Fibroblast of villous mesenchyme (primary cell): ENCODE data around the gene TTC28. TPM values are rescaled to one million over a fixed set of nuclear protein-coding genes. Genes with fewer than 3 reads are reported as not detected.

Experiments used
- DNase-seq: peaks from one replicate; pipeline ENCODE4 v3.0.0-alpha.2; 2010; ENCODE audit warnings: low read depth
- H3K4me3 ChIP-seq: 2 replicates; pipeline ENCODE4 v1.5.1; 2011; ENCODE audit warnings: low read depth, mild to moderate bottlenecking, low read length
- total RNA-seq: library from RNA; depleted of rRNA; stranded (reverse); fragments of >200 nt; gene quantifications from 2 replicates; pipeline ENCODE4 v1.2.3, GENCODE V29; 2012
- TF ChIP-seq, protein P1 (sequence below): IDR thresholded peaks from 2 replicates; pipeline ENCODE4 v1.5.1; 2012; ENCODE audit warnings: low read depth, mild to moderate bottlenecking, low read length; ENCODE audit not compliant: insufficient read depth

TTC28 gene
- total RNA-seq, 1 donor = 23.3 TPM

DNA sequence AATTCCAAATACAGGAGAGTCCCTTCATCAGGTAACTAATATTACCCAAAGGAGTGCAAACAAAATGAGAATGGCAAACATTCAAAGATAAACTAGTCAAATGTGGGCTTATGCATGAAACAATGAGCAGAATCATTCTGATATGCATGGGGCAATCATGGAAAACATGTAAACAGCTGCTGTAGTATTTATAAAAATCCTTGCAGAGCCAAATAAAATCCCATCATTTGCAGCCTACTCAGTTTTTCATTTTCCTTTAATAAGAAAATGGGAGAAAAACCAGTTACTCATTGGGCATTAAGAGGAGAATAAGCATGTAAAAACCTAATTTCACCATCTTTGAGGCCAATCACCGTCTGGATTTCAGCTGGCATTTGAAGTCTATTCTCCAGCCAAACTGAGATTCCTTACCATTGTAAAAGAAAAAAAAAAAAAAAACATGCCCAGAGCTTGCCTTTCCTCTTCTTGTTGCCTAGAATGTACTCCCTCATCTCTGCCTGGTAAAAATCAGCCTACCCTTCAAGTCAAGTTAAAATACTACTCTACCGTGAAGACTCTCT, 249.1 kb downstream of the TTC28 start:
- TF ChIP-seq, protein P1, sequence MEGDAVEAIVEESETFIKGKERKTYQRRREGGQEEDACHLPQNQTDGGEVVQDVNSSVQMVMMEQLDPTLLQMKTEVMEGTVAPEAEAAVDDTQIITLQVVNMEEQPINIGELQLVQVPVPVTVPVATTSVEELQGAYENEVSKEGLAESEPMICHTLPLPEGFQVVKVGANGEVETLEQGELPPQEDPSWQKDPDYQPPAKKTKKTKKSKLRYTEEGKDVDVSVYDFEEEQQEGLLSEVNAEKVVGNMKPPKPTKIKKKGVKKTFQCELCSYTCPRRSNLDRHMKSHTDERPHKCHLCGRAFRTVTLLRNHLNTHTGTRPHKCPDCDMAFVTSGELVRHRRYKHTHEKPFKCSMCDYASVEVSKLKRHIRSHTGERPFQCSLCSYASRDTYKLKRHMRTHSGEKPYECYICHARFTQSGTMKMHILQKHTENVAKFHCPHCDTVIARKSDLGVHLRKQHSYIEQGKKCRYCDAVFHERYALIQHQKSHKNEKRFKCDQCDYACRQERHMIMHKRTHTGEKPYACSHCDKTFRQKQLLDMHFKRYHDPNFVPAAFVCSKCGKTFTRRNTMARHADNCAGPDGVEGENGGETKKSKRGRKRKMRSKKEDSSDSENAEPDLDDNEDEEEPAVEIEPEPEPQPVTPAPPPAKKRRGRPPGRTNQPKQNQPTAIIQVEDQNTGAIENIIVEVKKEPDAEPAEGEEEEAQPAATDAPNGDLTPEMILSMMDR = no peak
- H3K4me3 ChIP-seq = no peak overlapping the region
- no peak for DNase-seq

DNA sequence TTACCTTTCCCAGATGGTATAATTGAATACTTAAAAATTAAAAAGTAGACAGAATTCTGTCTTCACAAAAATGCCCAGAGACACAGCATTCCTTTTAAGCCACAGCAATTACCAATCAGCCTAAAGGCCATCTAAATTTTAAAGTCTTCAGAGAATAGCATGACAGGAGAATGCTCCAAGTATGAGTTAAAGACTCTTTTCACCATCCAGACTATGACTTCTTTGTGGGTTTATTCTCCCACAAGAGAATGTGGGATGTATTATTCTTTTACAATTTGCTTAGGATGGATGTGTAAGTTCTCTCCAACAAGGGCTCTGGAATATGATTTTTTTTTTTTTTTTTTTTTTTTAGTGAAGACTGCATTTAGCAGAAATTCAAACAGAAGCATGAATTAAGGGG, 249.9 kb downstream of the TTC28 start:
- TF ChIP-seq, protein P1 = no peak
- H3K4me3 ChIP-seq = no peak overlapping the region
- DNase-seq = no peak

DNA sequence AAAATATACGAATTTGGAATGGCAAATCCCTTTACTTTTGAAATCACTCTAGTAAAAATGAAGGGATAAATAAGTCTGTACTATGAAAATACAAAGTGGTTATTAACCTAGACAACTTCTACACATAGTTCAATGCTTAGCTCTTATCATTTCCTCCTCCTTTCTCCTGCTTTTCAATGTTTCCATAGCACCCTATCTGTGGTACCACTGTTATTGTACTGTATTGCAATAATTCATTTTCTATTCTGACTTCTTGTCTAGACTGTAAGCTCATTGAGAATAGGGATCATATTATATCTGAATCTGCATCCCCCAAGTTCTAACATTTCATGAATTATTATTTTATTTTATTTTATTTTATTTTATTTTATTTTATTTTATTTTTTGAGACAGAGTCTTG, 251.4 kb downstream of the TTC28 start:
- DNase-seq = no peak
- TF ChIP-seq, protein P1 = no peak
- no peak overlapping the region for H3K4me3 ChIP-seq

DNA sequence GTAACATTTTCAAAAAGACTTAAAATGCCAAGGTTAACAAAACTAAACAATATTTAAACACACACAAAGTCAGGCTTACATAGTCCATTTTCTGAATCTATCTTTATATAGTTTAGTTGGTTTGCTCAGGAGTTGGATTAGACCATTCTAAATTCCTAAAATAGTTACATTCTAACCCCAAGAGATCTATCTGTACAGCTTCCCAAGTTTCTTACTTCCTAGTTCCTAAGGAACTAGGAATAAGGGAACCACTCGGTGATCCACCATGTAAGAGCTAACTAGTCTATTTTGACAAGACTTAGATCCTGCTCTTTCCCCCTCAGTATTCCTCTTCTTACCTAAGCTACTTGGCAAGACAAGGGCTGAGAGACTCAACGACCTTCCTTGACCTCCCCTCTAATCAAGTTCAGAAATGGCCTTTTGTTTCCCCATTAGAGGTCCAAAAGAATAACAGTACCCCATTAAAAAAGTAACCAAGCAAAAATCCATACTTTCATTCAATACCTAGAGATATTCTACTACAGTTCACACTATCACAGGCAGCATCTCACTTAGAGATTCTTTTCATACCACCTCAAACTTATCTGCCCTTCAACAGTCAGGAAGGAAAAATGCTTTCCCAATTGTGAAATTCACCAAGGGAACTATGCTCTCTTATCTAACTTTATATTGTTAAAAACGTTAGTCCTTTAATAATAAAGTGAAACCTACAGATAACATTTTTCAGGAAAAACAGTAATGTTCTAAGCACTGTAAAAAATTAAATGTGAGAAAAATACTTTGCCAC, 253.1 kb downstream of the TTC28 start:
- no peak overlapping the region for H3K4me3 ChIP-seq
- DNase-seq = peak; percentile 40
- TF ChIP-seq, protein P1 = no peak

DNA sequence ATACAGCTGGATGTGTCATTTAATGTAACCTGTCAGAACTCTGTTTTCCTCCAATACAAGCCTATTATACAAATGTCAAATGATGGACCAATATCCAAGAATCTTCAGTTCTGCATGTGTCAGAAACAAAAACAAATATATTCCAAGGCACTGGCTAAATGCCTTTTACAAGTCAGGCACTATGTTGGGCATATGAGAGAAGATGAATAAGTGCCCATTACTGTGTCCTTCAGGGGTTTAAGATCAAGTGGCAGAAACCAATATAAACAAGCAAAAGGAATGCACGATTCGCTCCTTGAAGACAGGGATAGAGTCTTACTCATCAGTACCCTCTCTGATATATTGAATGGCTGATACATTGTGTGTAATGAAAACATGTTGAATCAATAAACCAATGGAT, 254.4 kb downstream of the TTC28 start:
- DNase-seq = no peak
- no peak overlapping the region for H3K4me3 ChIP-seq
- TF ChIP-seq, protein P1 = no peak

DNA sequence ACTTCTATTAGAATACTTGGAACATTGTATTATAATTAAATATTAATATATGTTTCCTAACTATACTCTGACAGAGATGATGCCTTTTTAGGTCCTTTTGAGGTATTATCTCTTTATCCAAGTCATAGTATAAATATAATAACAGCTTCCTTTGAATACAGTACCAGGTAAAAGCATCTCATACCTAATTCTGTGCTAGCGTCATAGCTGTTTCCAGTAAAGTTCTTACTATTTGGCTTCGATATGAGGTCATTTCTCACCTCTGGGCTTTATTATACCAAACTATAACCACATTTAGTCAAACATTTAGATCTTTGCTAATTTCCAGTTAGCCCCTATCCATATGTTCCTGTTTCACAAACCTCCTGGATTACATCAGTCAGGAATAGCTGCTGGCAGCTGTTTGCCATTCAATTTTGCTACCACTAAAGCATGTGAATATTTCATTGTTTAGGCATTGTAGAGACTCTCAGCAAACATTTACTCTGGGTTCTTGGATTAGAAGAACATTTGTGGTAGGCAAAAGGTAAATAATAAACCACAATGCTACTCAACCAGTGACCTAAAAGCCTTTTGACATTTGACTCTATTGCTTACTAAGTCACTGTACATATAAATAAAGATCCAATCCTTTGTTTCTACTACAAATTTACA, 255.1 kb downstream of the TTC28 start:
- TF ChIP-seq, protein P1 = no peak
- peak; percentile 84 for DNase-seq
- no peak overlapping the region for H3K4me3 ChIP-seq
